Cardiac fibroblast (primary cell): Measurements from ENCODE around the gene MUCL3.

Source experiments
- DNase-seq, 2 donors: peaks; one replicate each; pipeline versions ENCODE4 v3.0.0 to v3.0.0-alpha.2; 2010; ENCODE audit warnings: low read depth in 2 of 2
- H3K4me3 ChIP-seq, 2 donors: replicated peaks in 1 of 2; 1 replicate in 1 of 2; 2 replicates in 1 of 2; pipeline ENCODE4 v1.5.1; 2011; ENCODE audit warnings: low read depth in 2 of 2, low read length in 2 of 2, mild to moderate bottlenecking in 2 of 2, moderate library complexity in 1 of 2
- CTCF ChIP-seq: IDR thresholded peaks from one replicate; pipeline ENCODE4 v1.5.1; 2011; ENCODE audit warnings: low read depth, mild to moderate bottlenecking, low read length, inconsistent platforms

MUCL3 gene

DNA sequence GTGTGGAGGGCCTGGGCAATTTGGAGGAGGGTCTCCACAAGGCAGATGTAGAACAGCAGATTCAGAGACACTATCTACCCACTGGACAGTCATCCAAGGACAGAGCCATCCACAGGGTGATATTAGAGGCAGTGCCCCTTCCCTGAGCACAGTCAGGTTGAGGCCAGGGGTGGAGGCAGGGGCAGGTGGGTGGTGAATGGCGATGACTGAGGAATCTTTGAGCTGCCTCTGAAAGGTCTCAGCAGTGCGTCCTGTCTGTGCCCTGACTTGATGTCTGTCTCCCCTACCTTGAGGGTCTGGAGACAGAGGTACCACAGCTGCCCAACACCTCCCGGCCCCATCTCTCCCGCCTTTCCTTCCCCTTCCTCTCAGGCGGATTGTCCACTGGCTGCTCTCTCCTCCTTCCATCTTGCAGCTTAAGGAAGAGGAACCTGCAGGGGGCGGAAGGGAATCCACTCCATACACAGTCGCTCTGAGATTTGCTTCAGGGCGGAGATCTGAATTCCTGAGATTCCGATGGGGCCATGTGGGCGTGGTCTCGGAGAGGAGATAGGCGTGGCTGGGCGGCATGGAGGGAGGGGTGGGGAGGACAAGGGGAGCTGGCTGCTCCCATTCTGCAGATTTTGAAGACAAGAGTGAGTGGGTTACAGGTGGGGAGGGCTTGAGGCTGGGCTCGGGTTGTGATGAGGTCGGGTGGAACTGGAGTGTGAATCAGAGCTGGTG lies 1.7 kb downstream of the MUCL3 start:
- peak; percentile 85 to 90 for DNase-seq
- no peak overlapping the region for H3K4me3 ChIP-seq
- peak; percentile 72 for TF ChIP-seq CTCF

DNA sequence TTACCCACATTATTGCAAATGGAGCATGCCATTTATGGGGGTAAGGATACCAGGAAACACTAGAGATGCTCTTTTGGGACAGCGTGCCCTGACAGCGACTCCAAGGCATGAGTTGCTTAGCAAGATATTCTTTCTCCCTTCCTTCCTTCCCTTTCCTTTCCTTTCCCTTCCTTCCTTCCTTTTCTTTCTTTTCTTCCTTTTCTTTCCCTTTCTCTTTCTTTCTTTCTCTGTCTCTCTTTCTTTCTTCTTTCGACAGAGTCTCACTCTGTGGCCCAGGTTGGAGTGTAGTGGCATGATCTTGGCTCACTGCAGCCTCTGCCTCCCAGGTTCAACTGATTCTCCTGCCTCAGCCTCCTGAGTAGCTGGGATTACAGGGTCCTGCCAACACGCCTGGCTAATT lies 3.3 kb downstream of the MUCL3 start:
- DNase-seq = no peak
- no peak for TF ChIP-seq CTCF
- no peak overlapping the region for H3K4me3 ChIP-seq

GRCh38 chr6:30945281-30945680 lies 4.5 kb downstream of the MUCL3 start:
- DNase-seq = no peak
- TF ChIP-seq CTCF = no peak
- H3K4me3 ChIP-seq = no peak overlapping the region

- no peak overlapping the region for H3K4me3 ChIP-seq
- DNase-seq = no peak
- TF ChIP-seq CTCF = no peak
Measured at GRCh38 chr6:30947231-30947630, 6.5 kb downstream of the MUCL3 start.

GRCh38 chr6:30948811-30949210 lies 8.0 kb downstream of the MUCL3 start:
- H3K4me3 ChIP-seq = no peak overlapping the region
- DNase-seq = no peak
- TF ChIP-seq CTCF = no peak

- no peak for DNase-seq
- no peak overlapping the region for H3K4me3 ChIP-seq
- TF ChIP-seq CTCF = no peak
Measured at GRCh38 chr6:30951907-30952469, 11.2 kb downstream of the MUCL3 start.
